Natural killer cell (primary cell): ENCODE measurements around the gene ODF2. TPM values are rescaled to one million over a fixed set of nuclear protein-coding genes. Genes with fewer than 3 reads are reported as not detected.
"Not testable (repeated sequence)": the region's sequence is repeated elsewhere in the genome, so short reads cannot be mapped to it uniquely, and the experiment has no call there.

Experiments
- ATAC-seq, 3 donors: fragments of 150-1000 bp in 2 of 3; fragments of 200-7000 bp in 1 of 3; cut with Tn5 transposase; 1 replicate in 1 of 3; 2 replicates in 2 of 3; pipeline ENCODE4 v1.10.0; 2021; ENCODE audit warnings: mild to moderate bottlenecking in 2 of 3, moderate library complexity in 2 of 3
- DNase-seq, 2 donors: peaks; one replicate each; pipeline versions ENCODE4 v3.0.0 to v3.0.0-alpha.2; 2013 to 2021; ENCODE audit warnings: mixed read lengths in 1 of 2
- H3K27ac ChIP-seq: one replicate; pipeline ENCODE4 v1.5.1; 2013; ENCODE audit warnings: mild to moderate bottlenecking, low read length
- H3K27me3 ChIP-seq: one replicate; pipeline ENCODE4 v1.6.1; 2013; ENCODE audit warnings: low read length; ENCODE audit not compliant: control insufficient read depth, insufficient read depth
- H3K36me3 ChIP-seq: one replicate; pipeline ENCODE4 v1.6.1; 2013; ENCODE audit warnings: low read length; ENCODE audit not compliant: control insufficient read depth, insufficient read depth
- H3K4me1 ChIP-seq: one replicate; pipeline ENCODE4 v1.6.1; 2013; ENCODE audit warnings: low read length; ENCODE audit not compliant: control insufficient read depth, insufficient read depth
- H3K4me3 ChIP-seq: one replicate; pipeline ENCODE4 v1.5.1; 2013; ENCODE audit warnings: low read length
- H3K9me3 ChIP-seq: one replicate; pipeline ENCODE4 v1.6.1; 2013; ENCODE audit warnings: low read length; ENCODE audit not compliant: control insufficient read depth, insufficient read depth
- H3K27ac Mint-ChIP-seq, 2 donors: one replicate each; pipeline ENCODE4 v1.8.0; 2022; ENCODE audit warnings: mild to moderate bottlenecking in 2 of 2, mixed read lengths in 2 of 2, moderate library complexity in 1 of 2
- H3K27me3 Mint-ChIP-seq, 2 donors: one replicate each; pipeline ENCODE4 v1.8.0; 2022; ENCODE audit warnings: low read depth in 2 of 2, mixed read lengths in 2 of 2
- H3K36me3 Mint-ChIP-seq: one replicate; pipeline ENCODE4 v1.8.0; 2022; ENCODE audit warnings: mixed read lengths
- H3K4me1 Mint-ChIP-seq, 2 donors: one replicate each; pipeline ENCODE4 v1.8.0; 2022; ENCODE audit warnings: mixed read lengths in 2 of 2
- H3K4me3 Mint-ChIP-seq: one replicate; pipeline ENCODE4 v1.8.0; 2022; ENCODE audit warnings: mild to moderate bottlenecking, moderate library complexity, mixed read lengths
- H3K9me3 Mint-ChIP-seq, 2 donors: one replicate each; pipeline ENCODE4 v1.8.0; 2022; ENCODE audit warnings: mixed read lengths in 2 of 2
- CTCF ChIP-seq: fragments of 200-600 bp; IDR thresholded peaks from one replicate; pipeline ENCODE4 v1.8.0; 2022; ENCODE audit warnings: antibody characterized with exemption
- WGBS: methylation state at CpG from one replicate; pipeline ENCODE4 v1.1.7; 2013; ENCODE audit warnings: missing lambda C conversion rate; ENCODE audit not compliant: insufficient coverage; 5-methylcytosine and 5-hydroxymethylcytosine counted together
- intact Hi-C: fragments of 100-400 bp; cut with micrococcal nuclease; formaldehyde crosslinking; loops from one replicate; pipeline ENCODE4 v1.14.2; 2022
- total RNA-seq, 4 donors: library from RNA; stranded (reverse); fragments of 120-200 nt in 1 of 4; gene quantifications; one replicate each; pipeline versions ENCODE4 v1.2.3 to v1.2.4, GENCODE V29; 2013 to 2022

Gene ODF2
- total RNA-seq, 3 donors from 2014 or later (not counting 1 experiment from before 2014, with no cell fraction given) = 36.4 to 44.4 (median 37.5) TPM

GRCh38 chr9:128422783-128423150, 33.0 kb upstream of the ODF2 start:
- Histone ChIP-seq H3K27me3 (peaks cover 12% of the 10 kb centered on the region), H3K27ac (no peak overlapping the region), H3K4me3 (no peak overlapping the region), H3K36me3 (no peaks in the 10 kb centered on the region), H3K4me1 (peaks cover 26% of the 10 kb centered on the region), H3K9me3 (no peaks in the 10 kb centered on the region)
- WGBS = 38% methylated on average over 5 of the region's 5 CpGs
- no peak for TF ChIP-seq CTCF
- no peak for DNase-seq
- ATAC-seq = no peak
- Mint-ChIP-seq H3K27ac (peak overlapping the region in 1 of 2 donors; percentile 23), H3K36me3 (no peaks in the 10 kb centered on the region), H3K4me1 (peaks cover 0 to 31% of the 10 kb centered on the region in 2 donors), H3K9me3 (no peaks in the 10 kb centered on the region), H3K27me3 (no peaks in the 10 kb centered on the region), H3K4me3 (no peak overlapping the region)
- intact Hi-C loops = no loop called here

- not testable (repeated sequence) for ATAC-seq, H3K4me3 Mint-ChIP-seq
Measured at GRCh38 chr9:128423356-128423755, 32.5 kb upstream of the ODF2 start.

GRCh38 chr9:128424268-128424780, 31.5 kb upstream of the ODF2 start:
- Mint-ChIP-seq H3K27me3 (no peaks in the 10 kb centered on the region), H3K4me3 (no peak overlapping the region), H3K9me3 (no peaks in the 10 kb centered on the region), H3K4me1 (peaks cover 0 to 29% of the 10 kb centered on the region in 2 donors), H3K36me3 (no peaks in the 10 kb centered on the region), H3K27ac (no peak overlapping the region)
- H3K4me3 ChIP-seq = no peak overlapping the region
- ATAC-seq (no peak), DNase-seq (no peak)
- TF ChIP-seq CTCF = no peak
- no peaks in the 10 kb centered on the region for H3K9me3 ChIP-seq
- WGBS = 92% methylated on average over 14 of the region's 15 CpGs
- peaks cover 21% of the 10 kb centered on the region for H3K4me1 ChIP-seq
- no peaks in the 10 kb centered on the region for H3K36me3 ChIP-seq
- intact Hi-C loops = no loop called here
- H3K27me3 ChIP-seq = peaks cover 4% of the 10 kb centered on the region
- H3K27ac ChIP-seq = no peak overlapping the region

More at GRCh38 chr9:128423356-128423755, 32.5 kb upstream of the ODF2 start:
- H3K36me3 ChIP-seq, H3K27ac ChIP-seq, H3K4me3 ChIP-seq, H3K9me3 Mint-ChIP-seq, H3K27ac Mint-ChIP-seq, intact Hi-C loops, DNase-seq, H3K27me3 Mint-ChIP-seq, H3K9me3 ChIP-seq, H3K36me3 Mint-ChIP-seq: not testable (repeated sequence)
- peaks cover 26% of the 10 kb centered on the region for H3K4me1 ChIP-seq
- H3K27me3 ChIP-seq = peaks cover 12% of the 10 kb centered on the region
- peaks cover 0 to 31% of the 10 kb centered on the region in 2 donors for H3K4me1 Mint-ChIP-seq
- WGBS = 97% methylated on average over 6 of the region's 6 CpGs

GRCh38 chr9:128428644-128429512, 26.9 kb upstream of the ODF2 start:
- H3K4me3 Mint-ChIP-seq = no peak overlapping the region
- WGBS = 91% methylated on average over 20 of the region's 22 CpGs
- H3K9me3 Mint-ChIP-seq = no peaks in the 10 kb centered on the region
- Histone ChIP-seq H3K4me3 (no peak overlapping the region), H3K4me1 (no peaks in the 10 kb centered on the region), H3K27ac (no peak overlapping the region), H3K9me3 (no peaks in the 10 kb centered on the region), H3K36me3 (no peaks in the 10 kb centered on the region), H3K27me3 (no peaks in the 10 kb centered on the region)
- H3K36me3 Mint-ChIP-seq = no peaks in the 10 kb centered on the region
- intact Hi-C loops = no loop called here
- DNase-seq = no peak
- no peaks in the 10 kb centered on the region for H3K27me3 Mint-ChIP-seq
- H3K27ac Mint-ChIP-seq = no peak overlapping the region
- no peak for ATAC-seq
- TF ChIP-seq CTCF = no peak
- H3K4me1 Mint-ChIP-seq = no peaks in the 10 kb centered on the region
